ENCODE data around the gene GNGT2. TPM values are rescaled to one million over a fixed set of nuclear protein-coding genes. Genes with fewer than 3 reads are reported as not detected.
"Not testable (repeated sequence)": the region's sequence is repeated elsewhere in the genome, so short reads cannot be mapped to it uniquely, and the experiment has no call there.

Gene GNGT2
- total RNA-seq, 2 experiments from 2014 or later = 40.0 to 45.4 TPM

- CTCF ChIA-PET = interaction anchor here (1.2 kb wide), 1 partner anchor 40 kb away, joined by 3 read pairs; no protein-coding TSS in a partner anchor
- Mint-ChIP-seq H3K27me3 (ENCODE audit: low read depth) (peaks cover 4% of the 10 kb centered on the region), H3K36me3 (ENCODE audit: low read depth) (peaks cover 16% of the 10 kb centered on the region), H3K27ac (no peak overlapping the region), H3K4me1 (ENCODE audit: low read depth) (peaks cover 20% of the 10 kb centered on the region), H3K9me3 (ENCODE audit: insufficient read depth) (peaks cover 21% of the 10 kb centered on the region), H3K4me3 (no peak overlapping the region)
- ATAC-seq (no peak), DNase-seq (no peak)
- POLR2A ChIA-PET = no interaction called here
These were observed 23.1 kb downstream of the GNGT2 start for GRCh38 chr17:49187301-49187700.

GRCh38 chr17:49185381-49185780 lies 25.0 kb downstream of the GNGT2 start:
- H3K27ac Mint-ChIP-seq; POLR2A ChIA-PET; DNase-seq; ATAC-seq; H3K27me3 Mint-ChIP-seq (ENCODE audit: low read depth); H3K4me3 Mint-ChIP-seq: not testable (repeated sequence)
- Mint-ChIP-seq H3K9me3 (ENCODE audit: insufficient read depth) (peaks cover 26% of the 10 kb centered on the region), H3K36me3 (ENCODE audit: low read depth) (peaks cover 17% of the 10 kb centered on the region), H3K4me1 (ENCODE audit: low read depth) (peaks cover 20% of the 10 kb centered on the region)
- CTCF ChIA-PET = interaction anchor here (0.6 to 0.7 kb wide), 2 partner anchors 37 to 68 kb away, joined by 3 read pairs; no protein-coding TSS in a partner anchor

- H3K4me3 Mint-ChIP-seq; H3K27me3 Mint-ChIP-seq (ENCODE audit: low read depth); H3K27ac Mint-ChIP-seq; CTCF ChIA-PET; ATAC-seq; DNase-seq; POLR2A ChIA-PET: not testable (repeated sequence)
- H3K4me1 Mint-ChIP-seq (ENCODE audit: low read depth) = peaks cover 15% of the 10 kb centered on the region
- peaks cover 17% of the 10 kb centered on the region for H3K36me3 Mint-ChIP-seq (ENCODE audit: low read depth)
- H3K9me3 Mint-ChIP-seq (ENCODE audit: insufficient read depth) = peaks cover 26% of the 10 kb centered on the region
These were observed 25.9 kb downstream of the GNGT2 start for GRCh38 chr17:49184522-49184921.

- peaks cover 15% of the 10 kb centered on the region for H3K4me1 Mint-ChIP-seq (ENCODE audit: low read depth)
- CTCF ChIA-PET = no interaction called here
- POLR2A ChIA-PET = no interaction called here
- H3K27ac Mint-ChIP-seq = no peak overlapping the region
- no peak for DNase-seq
- H3K9me3 Mint-ChIP-seq (ENCODE audit: insufficient read depth) = peaks cover 26% of the 10 kb centered on the region
- ATAC-seq = no peak
- peaks cover 17% of the 10 kb centered on the region for H3K36me3 Mint-ChIP-seq (ENCODE audit: low read depth)
- peaks cover 4% of the 10 kb centered on the region for H3K27me3 Mint-ChIP-seq (ENCODE audit: low read depth)
- H3K4me3 Mint-ChIP-seq = no peak overlapping the region
These were observed 26.6 kb downstream of the GNGT2 start for GRCh38 chr17:49183801-49184200.

- ATAC-seq = no peak
- Mint-ChIP-seq H3K4me3 (no peak overlapping the region), H3K9me3 (ENCODE audit: insufficient read depth) (peaks cover 26% of the 10 kb centered on the region), H3K27me3 (ENCODE audit: low read depth) (peaks cover 4% of the 10 kb centered on the region), H3K4me1 (ENCODE audit: low read depth) (peaks cover 15% of the 10 kb centered on the region), H3K27ac (no peak overlapping the region), H3K36me3 (ENCODE audit: low read depth) (peaks cover 17% of the 10 kb centered on the region)
- CTCF ChIA-PET = no interaction called here
- no peak for DNase-seq
- POLR2A ChIA-PET = no interaction called here
These were observed 27.0 kb downstream of the GNGT2 start for GRCh38 chr17:49183341-49183740.

- Mint-ChIP-seq H3K36me3 (ENCODE audit: low read depth) (peaks cover 14% of the 10 kb centered on the region), H3K27me3 (ENCODE audit: low read depth) (peaks cover 4% of the 10 kb centered on the region), H3K9me3 (ENCODE audit: insufficient read depth) (peaks cover 36% of the 10 kb centered on the region), H3K4me1 (ENCODE audit: low read depth) (peaks cover 15% of the 10 kb centered on the region), H3K27ac (no peak overlapping the region), H3K4me3 (no peak overlapping the region)
- ATAC-seq = peak; percentile 53
- ChIA-PET CTCF (interaction anchor here (0.6 to 5.1 kb wide), 26 partner anchors 10 to 233 kb away, joined by 3 to 91 read pairs (median 6); partner anchors contain the start of genes ABI3, GNGT2 and PHB1), POLR2A (interaction anchor here (0.5 to 1.5 kb wide), 7 partner anchors 11 to 577 kb away, joined by 3 to 5 read pairs (median 3); no protein-coding TSS in a partner anchor)
- no peak for DNase-seq
These were observed 29.3 kb downstream of the GNGT2 start for GRCh38 chr17:49180998-49181635.

- DNase-seq (peak; percentile 71), ATAC-seq (peak; percentile 61)
- CTCF ChIA-PET = interaction anchor here (0.7 to 5.1 kb wide), 28 partner anchors 9 to 377 kb away, joined by 3 to 91 read pairs (median 6); partner anchors contain the start of genes ABI3, GNGT2 and PHB1
- no peak overlapping the region for H3K4me3 Mint-ChIP-seq
- H3K27me3 Mint-ChIP-seq (ENCODE audit: low read depth) = peaks cover 9% of the 10 kb centered on the region
- H3K36me3 Mint-ChIP-seq (ENCODE audit: low read depth) = peaks cover 8% of the 10 kb centered on the region
- H3K4me1 Mint-ChIP-seq (ENCODE audit: low read depth) = peaks cover 15% of the 10 kb centered on the region
- POLR2A ChIA-PET = interaction anchor here (0.5 to 1.5 kb wide), 3 partner anchors 49 to 576 kb away, joined by 3 read pairs; no protein-coding TSS in a partner anchor
- H3K9me3 Mint-ChIP-seq (ENCODE audit: insufficient read depth) = peaks cover 38% of the 10 kb centered on the region
- H3K27ac Mint-ChIP-seq = no peak overlapping the region
These were observed 30.1 kb downstream of the GNGT2 start for GRCh38 chr17:49180303-49180702.

GRCh38 chr17:49175978-49176377 lies 34.4 kb downstream of the GNGT2 start:
- CTCF ChIA-PET; POLR2A ChIA-PET; H3K4me3 Mint-ChIP-seq; H3K27ac Mint-ChIP-seq; ATAC-seq; H3K36me3 Mint-ChIP-seq (ENCODE audit: low read depth); DNase-seq; H3K4me1 Mint-ChIP-seq (ENCODE audit: low read depth): not testable (repeated sequence)
- Mint-ChIP-seq H3K9me3 (ENCODE audit: insufficient read depth) (peaks cover 36% of the 10 kb centered on the region), H3K27me3 (ENCODE audit: low read depth) (peaks cover 31% of the 10 kb centered on the region)

GRCh38 chr17:49170711-49171110 lies 39.7 kb downstream of the GNGT2 start:
- H3K4me1 Mint-ChIP-seq (ENCODE audit: low read depth); H3K4me3 Mint-ChIP-seq; ATAC-seq; H3K27ac Mint-ChIP-seq; DNase-seq; POLR2A ChIA-PET; H3K36me3 Mint-ChIP-seq (ENCODE audit: low read depth): not testable (repeated sequence)
- CTCF ChIA-PET = interaction anchor here (2.0 kb wide), 1 partner anchor 10 kb away, joined by 13 read pairs; no protein-coding TSS in a partner anchor
- Mint-ChIP-seq H3K9me3 (ENCODE audit: insufficient read depth) (peaks cover 20% of the 10 kb centered on the region), H3K27me3 (ENCODE audit: low read depth) (peaks cover 53% of the 10 kb centered on the region)

GRCh38 chr17:49170216-49170615 lies 40.2 kb downstream of the GNGT2 start:
- POLR2A ChIA-PET = no interaction called here
- DNase-seq (no peak), ATAC-seq (no peak)
- peaks cover 4% of the 10 kb centered on the region for H3K36me3 Mint-ChIP-seq (ENCODE audit: low read depth)
- no peaks in the 10 kb centered on the region for H3K4me1 Mint-ChIP-seq (ENCODE audit: low read depth)
- CTCF ChIA-PET = interaction anchor here (1.2 kb wide), 1 partner anchor 9 kb away, joined by 4 read pairs; no protein-coding TSS in a partner anchor
- peaks cover 52% of the 10 kb centered on the region for H3K27me3 Mint-ChIP-seq (ENCODE audit: low read depth)
- H3K27ac Mint-ChIP-seq = no peak overlapping the region
- no peak overlapping the region for H3K4me3 Mint-ChIP-seq
- peaks cover 15% of the 10 kb centered on the region for H3K9me3 Mint-ChIP-seq (ENCODE audit: insufficient read depth)

- no peaks in the 10 kb centered on the region for H3K4me1 Mint-ChIP-seq (ENCODE audit: low read depth)
- POLR2A ChIA-PET = no interaction called here
- CTCF ChIA-PET = interaction anchor here (1.5 kb wide), 1 partner anchor 11 kb away, joined by 7 read pairs; no protein-coding TSS in a partner anchor
- no peak overlapping the region for H3K27ac Mint-ChIP-seq
- ATAC-seq (no peak), DNase-seq (no peak)
- no peak overlapping the region for H3K4me3 Mint-ChIP-seq
- peaks cover 43% of the 10 kb centered on the region for H3K27me3 Mint-ChIP-seq (ENCODE audit: low read depth)
- peaks cover 1% of the 10 kb centered on the region for H3K36me3 Mint-ChIP-seq (ENCODE audit: low read depth)
- H3K9me3 Mint-ChIP-seq (ENCODE audit: insufficient read depth) = peaks cover 6% of the 10 kb centered on the region
These were observed 41.7 kb downstream of the GNGT2 start for GRCh38 chr17:49168706-49169105.

GRCh38 chr17:49165143-49165542 lies 45.2 kb downstream of the GNGT2 start:
- Mint-ChIP-seq H3K4me1 (ENCODE audit: low read depth) (no peaks in the 10 kb centered on the region), H3K27ac (no peak overlapping the region), H3K4me3 (no peak overlapping the region), H3K36me3 (ENCODE audit: low read depth) (no peaks in the 10 kb centered on the region), H3K27me3 (ENCODE audit: low read depth) (peaks cover 29% of the 10 kb centered on the region), H3K9me3 (ENCODE audit: insufficient read depth) (no peaks in the 10 kb centered on the region)
- ChIA-PET CTCF (no interaction called here), POLR2A (no interaction called here)
- ATAC-seq (no peak), DNase-seq (no peak)
